Colonic mucosa (tissue), 4 donors: ENCODE measurements around the gene UBE2E1. TPM values are rescaled to one million over a fixed set of nuclear protein-coding genes. Genes with fewer than 3 reads are reported as not detected.

Experiments
- DNase-seq: peaks from one replicate; pipeline ENCODE4 v3.0.0-alpha.2; 2020
- H3K27ac ChIP-seq: fragments of 200-600 bp; one replicate; pipeline ENCODE4 v1.8.0; 2021
- H3K27me3 ChIP-seq: fragments of 200-600 bp; one replicate; pipeline ENCODE4 v1.8.0; 2021
- H3K36me3 ChIP-seq: fragments of 200-600 bp; one replicate; pipeline ENCODE4 v1.8.0; 2021
- H3K4me1 ChIP-seq: fragments of 200-600 bp; one replicate; pipeline ENCODE4 v1.8.0; 2021; ENCODE audit warnings: mild to moderate bottlenecking
- H3K4me3 ChIP-seq: fragments of 200-600 bp; one replicate; pipeline ENCODE4 v1.8.0; 2021
- H3K9ac ChIP-seq, 2 donors: one replicate each; pipeline ENCODE4 v1.7.0; 2013; ENCODE audit warnings: control low read depth in 2 of 2, low read depth in 2 of 2, low read length in 2 of 2
- H3K9me3 ChIP-seq: fragments of 200-600 bp; one replicate; pipeline ENCODE4 v1.8.0; 2021
- CTCF ChIP-seq: fragments of 200-600 bp; IDR thresholded peaks from one replicate; pipeline ENCODE4 v1.8.0; 2022; ENCODE audit warnings: antibody characterized with exemption, mild to moderate bottlenecking
- intact Hi-C: fragments of 100-400 bp; cut with DNase I; formaldehyde crosslinking; loops from one replicate; pipeline ENCODE4 v1.14.1; 2022
- total RNA-seq, 2 donors: library from RNA; stranded (reverse); fragmentation: NEBNext Ultra II Directional in 1 of 2; extraction: Animal tissue kit (Norgen Biotek cat#: 25700) in 1 of 2; gene quantifications; one replicate each; pipeline ENCODE4 v1.2.1, GENCODE V29; 2021
- donor health status: healthy.
- donor health status: DM: no; HTN: no; CAD: no.
- donor health status: DM: no; HTN: no; CAD: no.

UBE2E1 gene
- total RNA-seq, 2 donors from 2014 or later = 68.6 to 81.7 TPM

GRCh38 chr3:23894254-23895061 is 88.7 kb downstream of the UBE2E1 start:
- H3K36me3 ChIP-seq = no peaks in the 10 kb centered on the region
- intact Hi-C loops = loop anchor here (10.0 kb wide), 1 partner anchor 360 kb away; no protein-coding TSS in a partner anchor
- H3K27me3 ChIP-seq = no peaks in the 10 kb centered on the region
- H3K9ac ChIP-seq = no peak overlapping the region
- no peak overlapping the region for H3K27ac ChIP-seq
- no peak overlapping the region for H3K4me3 ChIP-seq
- TF ChIP-seq CTCF = no peak
- H3K9me3 ChIP-seq = no peaks in the 10 kb centered on the region
- H3K4me1 ChIP-seq = no peaks in the 10 kb centered on the region
- DNase-seq = no peak

GRCh38 chr3:23895181-23895580 is 89.4 kb downstream of the UBE2E1 start:
- no peak for TF ChIP-seq CTCF
- Histone ChIP-seq H3K27ac (no peak overlapping the region), H3K36me3 (no peaks in the 10 kb centered on the region), H3K4me1 (no peaks in the 10 kb centered on the region), H3K9me3 (no peaks in the 10 kb centered on the region), H3K4me3 (no peak overlapping the region), H3K27me3 (no peaks in the 10 kb centered on the region), H3K9ac (no peak overlapping the region)
- intact Hi-C loops = loop anchor here (10.0 kb wide), 1 partner anchor 360 kb away; no protein-coding TSS in a partner anchor
- DNase-seq = no peak

- H3K36me3 ChIP-seq = no peaks in the 10 kb centered on the region
Measured at GRCh38 chr3:23900744-23901143, 95.0 kb downstream of the UBE2E1 start.

DNA sequence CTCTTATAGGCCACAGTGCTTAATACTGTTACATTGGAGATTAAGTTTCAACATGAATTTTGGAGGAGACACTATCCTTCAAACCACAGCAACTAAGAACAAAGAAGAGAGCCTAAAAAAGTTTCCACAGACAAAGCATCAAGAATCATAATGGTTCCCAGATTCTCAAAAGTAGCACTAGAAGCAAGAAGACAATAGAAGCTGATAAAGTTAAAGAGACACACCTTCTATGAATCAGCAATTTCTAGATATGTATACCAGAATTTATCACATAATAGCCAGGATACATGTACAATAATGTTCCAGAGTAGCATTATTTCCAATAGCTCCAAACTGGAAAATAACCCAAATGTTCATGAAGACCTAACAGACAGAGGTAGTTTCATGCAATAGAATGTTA is 98.8 kb downstream of the UBE2E1 start:
- Histone ChIP-seq H3K4me1 (no peaks in the 10 kb centered on the region), H3K36me3 (no peaks in the 10 kb centered on the region), H3K4me3 (no peak overlapping the region), H3K27me3 (no peaks in the 10 kb centered on the region), H3K9me3 (no peaks in the 10 kb centered on the region), H3K9ac (no peak overlapping the region), H3K27ac (no peak overlapping the region)
- TF ChIP-seq CTCF = no peak
- DNase-seq = no peak
- intact Hi-C loops = no loop called here

More at GRCh38 chr3:23900744-23901143, 95.0 kb downstream of the UBE2E1 start:
- no peak overlapping the region for H3K4me3 ChIP-seq
- no peak for DNase-seq
- H3K27ac ChIP-seq = no peak overlapping the region
- H3K9me3 ChIP-seq = no peaks in the 10 kb centered on the region
- no peak for TF ChIP-seq CTCF
- H3K27me3 ChIP-seq = no peaks in the 10 kb centered on the region
- intact Hi-C loops = no loop called here
- no peak overlapping the region for H3K9ac ChIP-seq
- H3K4me1 ChIP-seq = no peaks in the 10 kb centered on the region

- Histone ChIP-seq H3K36me3 (no peaks in the 10 kb centered on the region), H3K9me3 (no peaks in the 10 kb centered on the region), H3K27me3 (no peaks in the 10 kb centered on the region), H3K27ac (no peak overlapping the region), H3K4me1 (no peaks in the 10 kb centered on the region), H3K9ac (no peak overlapping the region), H3K4me3 (no peak overlapping the region)
- intact Hi-C loops = no loop called here
- TF ChIP-seq CTCF = no peak
- DNase-seq = no peak
Measured at GRCh38 chr3:23909341-23909740, 103.6 kb downstream of the UBE2E1 start.
